ENCODE results near the gene CCL15. TPM values are rescaled to one million over a fixed set of nuclear protein-coding genes. Genes with fewer than 3 reads are reported as not detected.

Gene CCL15
- not detected for total RNA-seq
- 1 to 10 TPM in 1 of 2 donors, not detected in 1; 7.1 TPM for polyA plus RNA-seq
- long read RNA-seq, donor 1: 0 reads
- long read RNA-seq, donor 2: 0 reads

DNA sequence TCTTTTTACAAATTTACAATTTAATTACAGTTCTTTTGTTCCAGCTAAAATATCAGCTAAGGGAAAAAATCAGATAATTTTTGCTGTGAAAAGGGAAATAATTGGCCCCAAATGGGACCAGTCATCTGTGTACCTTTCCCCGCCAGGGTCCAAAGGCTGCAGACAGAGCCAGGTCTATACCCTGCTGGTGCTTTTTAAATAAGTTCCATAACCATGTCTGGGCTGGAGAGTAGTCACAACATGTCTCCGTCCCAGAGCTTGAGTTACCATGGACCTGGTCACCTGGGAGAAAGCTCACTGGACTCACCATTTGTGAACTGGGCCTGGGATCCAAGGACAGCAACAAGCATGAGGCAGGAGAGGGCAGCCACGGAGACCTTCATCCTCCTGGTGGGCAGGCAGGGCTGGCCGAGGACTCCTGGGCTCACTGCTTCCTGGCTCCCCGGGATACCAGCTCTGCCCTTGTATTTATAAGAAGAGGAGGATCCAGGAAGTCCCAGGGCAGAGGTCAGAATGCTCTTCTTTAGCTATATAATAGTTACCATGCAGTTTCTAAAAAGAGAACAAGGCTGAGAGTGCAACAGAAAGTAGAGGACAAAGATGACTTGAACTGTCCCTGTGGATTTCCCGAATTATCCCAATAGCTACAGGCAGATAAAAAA, at the start of gene CCL15:
CCL15 (minus strand) TSS at position 444 of the 662 bp plus-strand sequence; CDS start at position 383, 61 bp downstream.
- no peaks in the 10 kb centered on the region for H3K36me3 ChIP-seq (ENCODE audit: control insufficient read depth in 1 of 2, insufficient read depth in 2 of 2, low read length in 1 of 2)

GRCh38 chr17:36049643-36050042, 48.3 kb upstream of the CCL15 start:
- DNase-seq (no peak), ATAC-seq (ENCODE audit: low FRiP score) (no peak)
- no peaks in the 10 kb centered on the region for H3K4me1 ChIP-seq (ENCODE audit: control insufficient read depth in 1 of 2, insufficient read depth in 2 of 2, low read length in 2 of 2)
- H3K9me3 ChIP-seq (ENCODE audit: control insufficient read depth, low read length): peaks cover 2% of the 10 kb centered on the region
- WGBS, 2 donors: 93 to 98% methylated on average over 2 of the region's 2 CpGs
- no peak overlapping the region for H3K4me3 ChIP-seq (ENCODE audit: low read length in 2 of 2)
- H3K27ac ChIP-seq (ENCODE audit: low read depth in 1 of 2, low read length in 2 of 2): no peak overlapping the region
- no peaks in the 10 kb centered on the region for H3K27me3 ChIP-seq (ENCODE audit: control insufficient read depth in 1 of 2, insufficient read depth in 2 of 2, low read length in 1 of 2)
- intact Hi-C loops (cut with DNase I): no loop called here
- no peaks in the 10 kb centered on the region for H3K36me3 ChIP-seq (ENCODE audit: control insufficient read depth in 1 of 2, insufficient read depth in 2 of 2, low read length in 1 of 2)

More for the DNA sequence above, at the start of gene CCL15:
- H3K4me3 ChIP-seq (ENCODE audit: low read length in 2 of 2): no peak within 1 kb of the TSS
- ATAC-seq (ENCODE audit: low FRiP score) (no peak), DNase-seq (no peak)
- H3K9me3 ChIP-seq (ENCODE audit: control insufficient read depth, low read length): no peaks in the 10 kb centered on the region
- H3K4me1 ChIP-seq (ENCODE audit: control insufficient read depth in 1 of 2, insufficient read depth in 2 of 2, low read length in 2 of 2): no peaks in the 10 kb centered on the region
- WGBS, 2 donors: 54 to 58% methylated on average over 6 of the region's 6 CpGs
- H3K27ac ChIP-seq (ENCODE audit: low read depth in 1 of 2, low read length in 2 of 2): no peak within 1 kb of the TSS
- no peaks in the 10 kb centered on the region for H3K27me3 ChIP-seq (ENCODE audit: control insufficient read depth in 1 of 2, insufficient read depth in 2 of 2, low read length in 1 of 2)
- intact Hi-C loops (cut with DNase I): loop anchor here in 1 of 2 donors (10.0 kb wide), 1 partner anchor 46 kb away; no protein-coding TSS in a partner anchor

GRCh38 chr17:36048066-36048465, 46.7 kb upstream of the CCL15 start:
- ATAC-seq (ENCODE audit: low FRiP score) (no peak), DNase-seq (no peak)
- Histone ChIP-seq H3K27ac (ENCODE audit: low read depth in 1 of 2, low read length in 2 of 2) (no peak overlapping the region), H3K27me3 (ENCODE audit: control insufficient read depth in 1 of 2, insufficient read depth in 2 of 2, low read length in 1 of 2) (no peaks in the 10 kb centered on the region), H3K4me1 (ENCODE audit: control insufficient read depth in 1 of 2, insufficient read depth in 2 of 2, low read length in 2 of 2) (no peaks in the 10 kb centered on the region), H3K9me3 (ENCODE audit: control insufficient read depth, low read length) (peaks cover 2% of the 10 kb centered on the region), H3K36me3 (ENCODE audit: control insufficient read depth in 1 of 2, insufficient read depth in 2 of 2, low read length in 1 of 2) (no peaks in the 10 kb centered on the region), H3K4me3 (ENCODE audit: low read length in 2 of 2) (no peak overlapping the region)
- intact Hi-C loops (cut with DNase I): no loop called here
- WGBS, 2 donors: 73 to 74% methylated on average over 2 of the region's 2 CpGs

- no peaks in the 10 kb centered on the region for H3K4me1 ChIP-seq (ENCODE audit: control insufficient read depth in 1 of 2, insufficient read depth in 2 of 2, low read length in 2 of 2)
- WGBS, 2 donors: 77 to 80% methylated on average over 4 of the region's 4 CpGs
- intact Hi-C loops (cut with DNase I): no loop called here
- DNase-seq: no peak
- H3K27ac ChIP-seq (ENCODE audit: low read depth in 1 of 2, low read length in 2 of 2): no peak overlapping the region
- ATAC-seq (ENCODE audit: low FRiP score): no peak
- H3K9me3 ChIP-seq (ENCODE audit: control insufficient read depth, low read length): no peaks in the 10 kb centered on the region
- peaks cover 0 to 3% of the 10 kb centered on the region in 2 donors for H3K27me3 ChIP-seq (ENCODE audit: control insufficient read depth in 1 of 2, insufficient read depth in 2 of 2, low read length in 1 of 2)
- H3K4me3 ChIP-seq (ENCODE audit: low read length in 2 of 2): no peak overlapping the region
- H3K36me3 ChIP-seq (ENCODE audit: control insufficient read depth in 1 of 2, insufficient read depth in 2 of 2, low read length in 1 of 2): no peaks in the 10 kb centered on the region
Observed at GRCh38 chr17:36036235-36036634, 34.9 kb upstream of the CCL15 start.

DNA sequence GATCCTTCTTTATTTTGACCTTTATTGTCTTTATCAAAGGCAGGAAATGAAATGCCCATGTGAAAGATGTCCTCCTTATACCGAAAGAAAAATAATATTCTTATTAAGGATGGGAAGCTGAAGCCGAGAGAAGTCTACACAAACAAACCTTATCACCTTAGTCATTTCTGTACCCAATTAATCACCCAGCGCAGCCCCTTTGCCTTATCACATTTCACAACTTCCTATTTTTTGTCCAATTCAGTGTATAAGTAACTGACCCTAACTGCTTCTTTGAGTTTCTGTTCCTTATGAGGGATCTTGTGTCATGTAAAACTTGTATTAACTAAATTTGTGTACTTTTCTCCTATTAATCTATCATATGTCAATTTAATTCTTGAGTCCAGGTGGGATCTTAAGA, 32.8 kb upstream of the CCL15 start:
- H3K4me3 ChIP-seq (ENCODE audit: low read length in 2 of 2): no peak overlapping the region
- intact Hi-C loops (cut with DNase I): no loop called here
- no peaks in the 10 kb centered on the region for H3K36me3 ChIP-seq (ENCODE audit: control insufficient read depth in 1 of 2, insufficient read depth in 2 of 2, low read length in 1 of 2)
- no peaks in the 10 kb centered on the region for H3K4me1 ChIP-seq (ENCODE audit: control insufficient read depth in 1 of 2, insufficient read depth in 2 of 2, low read length in 2 of 2)
- no peak overlapping the region for H3K27ac ChIP-seq (ENCODE audit: low read depth in 1 of 2, low read length in 2 of 2)
- no peaks in the 10 kb centered on the region for H3K9me3 ChIP-seq (ENCODE audit: control insufficient read depth, low read length)
- WGBS, 2 donors: 17 to 32% methylated on average over 3 of the region's 3 CpGs
- ATAC-seq (ENCODE audit: low FRiP score): no peak
- DNase-seq: no peak
- H3K27me3 ChIP-seq (ENCODE audit: control insufficient read depth in 1 of 2, insufficient read depth in 2 of 2, low read length in 1 of 2): peaks cover 0 to 3% of the 10 kb centered on the region in 2 donors

DNA sequence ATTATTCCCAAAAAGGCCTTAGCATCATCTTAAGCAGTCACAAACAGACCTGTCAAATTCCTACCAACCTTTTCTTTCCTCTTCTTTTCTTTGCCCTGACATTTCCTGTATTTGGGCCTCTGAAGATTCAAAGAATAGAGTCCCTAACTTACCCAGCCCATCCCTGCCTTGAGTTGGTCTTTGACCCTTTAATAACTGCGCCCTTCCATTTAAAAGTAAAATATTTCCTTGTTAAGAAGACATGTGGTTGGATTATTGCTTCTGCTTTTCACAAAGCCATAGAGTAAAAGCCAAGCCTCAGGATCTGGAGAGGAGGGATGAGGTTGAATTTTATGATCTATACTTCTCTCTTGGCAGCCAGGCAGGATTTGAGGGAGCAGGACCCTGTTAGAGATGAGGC, 29.6 kb upstream of the CCL15 start:
- Histone ChIP-seq H3K27ac (ENCODE audit: low read depth in 1 of 2, low read length in 2 of 2) (no peak overlapping the region), H3K9me3 (ENCODE audit: control insufficient read depth, low read length) (no peaks in the 10 kb centered on the region), H3K4me3 (ENCODE audit: low read length in 2 of 2) (no peak overlapping the region), H3K36me3 (ENCODE audit: control insufficient read depth in 1 of 2, insufficient read depth in 2 of 2, low read length in 1 of 2) (no peaks in the 10 kb centered on the region), H3K4me1 (ENCODE audit: control insufficient read depth in 1 of 2, insufficient read depth in 2 of 2, low read length in 2 of 2) (no peaks in the 10 kb centered on the region), H3K27me3 (ENCODE audit: control insufficient read depth in 1 of 2, insufficient read depth in 2 of 2, low read length in 1 of 2) (peaks cover 0 to 3% of the 10 kb centered on the region in 2 donors)
- WGBS, 2 donors: 91 to 93% methylated on average over 1 of the region's 1 CpG
- intact Hi-C loops (cut with DNase I): no loop called here
- no peak for DNase-seq
- ATAC-seq (ENCODE audit: low FRiP score): no peak

- H3K4me3 ChIP-seq (ENCODE audit: low read length in 2 of 2): no peak overlapping the region
- intact Hi-C loops (cut with DNase I): no loop called here
- DNase-seq: no peak
- H3K9me3 ChIP-seq (ENCODE audit: control insufficient read depth, low read length): no peaks in the 10 kb centered on the region
- H3K27me3 ChIP-seq (ENCODE audit: control insufficient read depth in 1 of 2, insufficient read depth in 2 of 2, low read length in 1 of 2): no peaks in the 10 kb centered on the region
- no peaks in the 10 kb centered on the region for H3K36me3 ChIP-seq (ENCODE audit: control insufficient read depth in 1 of 2, insufficient read depth in 2 of 2, low read length in 1 of 2)
- ATAC-seq (ENCODE audit: low FRiP score): no peak
- no peaks in the 10 kb centered on the region for H3K4me1 ChIP-seq (ENCODE audit: control insufficient read depth in 1 of 2, insufficient read depth in 2 of 2, low read length in 2 of 2)
- no peak overlapping the region for H3K27ac ChIP-seq (ENCODE audit: low read depth in 1 of 2, low read length in 2 of 2)
- 32 to 43% methylated on average over 4 of the region's 4 CpGs for WGBS, 2 donors
Observed at GRCh38 chr17:36027761-36028160, 26.4 kb upstream of the CCL15 start.

GRCh38 chr17:36024106-36024869, 22.9 kb upstream of the CCL15 start:
- Histone ChIP-seq H3K9me3 (ENCODE audit: control insufficient read depth, low read length) (no peaks in the 10 kb centered on the region), H3K4me3 (ENCODE audit: low read length in 2 of 2) (no peak overlapping the region), H3K36me3 (ENCODE audit: control insufficient read depth in 1 of 2, insufficient read depth in 2 of 2, low read length in 1 of 2) (no peaks in the 10 kb centered on the region), H3K27ac (ENCODE audit: low read depth in 1 of 2, low read length in 2 of 2) (no peak overlapping the region), H3K4me1 (ENCODE audit: control insufficient read depth in 1 of 2, insufficient read depth in 2 of 2, low read length in 2 of 2) (no peaks in the 10 kb centered on the region), H3K27me3 (ENCODE audit: control insufficient read depth in 1 of 2, insufficient read depth in 2 of 2, low read length in 1 of 2) (no peaks in the 10 kb centered on the region)
- 80 to 84% methylated on average over 6 of the region's 6 CpGs for WGBS, 2 donors
- ATAC-seq (ENCODE audit: low FRiP score) (no peak), DNase-seq (no peak)
- intact Hi-C loops (cut with DNase I): no loop called here

DNA sequence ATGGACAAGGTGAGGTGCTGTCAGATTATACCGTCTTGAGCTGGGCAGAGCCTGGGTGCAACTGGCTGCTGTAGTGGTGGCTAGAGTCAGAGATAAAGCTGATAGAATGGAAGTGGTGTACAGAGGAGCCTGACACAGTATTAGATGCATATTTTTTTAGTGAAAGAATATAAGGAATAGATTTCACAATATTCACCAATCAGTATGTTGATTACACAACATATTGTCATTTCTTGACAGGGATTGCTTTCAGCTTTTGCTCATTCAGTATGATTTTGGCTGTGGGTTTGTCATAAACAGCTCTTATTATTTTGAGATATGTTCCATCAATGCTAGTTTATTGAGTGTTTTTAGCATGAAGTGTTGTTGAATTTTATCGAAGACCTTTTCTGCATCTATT, 18.1 kb upstream of the CCL15 start:
- Histone ChIP-seq H3K27ac (ENCODE audit: low read depth in 1 of 2, low read length in 2 of 2) (no peak overlapping the region), H3K4me1 (ENCODE audit: control insufficient read depth in 1 of 2, insufficient read depth in 2 of 2, low read length in 2 of 2) (no peaks in the 10 kb centered on the region), H3K9me3 (ENCODE audit: control insufficient read depth, low read length) (no peaks in the 10 kb centered on the region), H3K4me3 (ENCODE audit: low read length in 2 of 2) (no peak overlapping the region), H3K27me3 (ENCODE audit: control insufficient read depth in 1 of 2, insufficient read depth in 2 of 2, low read length in 1 of 2) (no peaks in the 10 kb centered on the region), H3K36me3 (ENCODE audit: control insufficient read depth in 1 of 2, insufficient read depth in 2 of 2, low read length in 1 of 2) (no peaks in the 10 kb centered on the region)
- no peak for ATAC-seq (ENCODE audit: low FRiP score)
- no peak for DNase-seq
- WGBS, 2 donors: 80 to 82% methylated on average over 2 of the region's 2 CpGs
- intact Hi-C loops (cut with DNase I): no loop called here
